ENCODE measurements around the gene WIPF1.

The WIPF1 gene

GRCh38 chr2:174593574-174594203 lies 3.9 kb downstream of the WIPF1 start:
- DNase-seq, result peak in 1 of 2 experiments; percentile 31

GRCh38 chr2:174593041-174593440 lies 4.6 kb downstream of the WIPF1 start:
- DNase-seq, result no peak

GRCh38 chr2:174591740-174592139 lies 5.9 kb downstream of the WIPF1 start:
- no peak for DNase-seq

GRCh38 chr2:174590928-174591648 lies 6.5 kb downstream of the WIPF1 start:
- no peak for DNase-seq

GRCh38 chr2:174590346-174590745 lies 7.3 kb downstream of the WIPF1 start:
- no peak for DNase-seq

GRCh38 chr2:174589334-174589733 lies 8.3 kb downstream of the WIPF1 start:
- no peak for DNase-seq

- DNase-seq, result no peak
Observed at GRCh38 chr2:174588463-174588862, 9.1 kb downstream of the WIPF1 start.

GRCh38 chr2:174587579-174587978 lies 10.0 kb downstream of the WIPF1 start:
- no peak for DNase-seq

GRCh38 chr2:174586418-174587295 lies 10.9 kb downstream of the WIPF1 start:
- no peak for DNase-seq

- no peak for DNase-seq
Observed at GRCh38 chr2:174585657-174586252, 11.8 kb downstream of the WIPF1 start.

- DNase-seq, result peak; percentile 31 to 71
Observed at GRCh38 chr2:174585146-174585545, 12.5 kb downstream of the WIPF1 start.

- DNase-seq, result no peak
Observed at GRCh38 chr2:174581491-174581890, 16.1 kb downstream of the WIPF1 start.

GRCh38 chr2:174580951-174581350 lies 16.7 kb downstream of the WIPF1 start:
- no peak for DNase-seq

GRCh38 chr2:174577967-174578589 lies 19.5 kb downstream of the WIPF1 start:
- DNase-seq, result no peak

- DNase-seq, result no peak
Observed at GRCh38 chr2:174575124-174575776, 22.4 kb downstream of the WIPF1 start.

GRCh38 chr2:174574657-174575056 lies 22.9 kb downstream of the WIPF1 start:
- no peak for DNase-seq

- no peak for DNase-seq
Observed at GRCh38 chr2:174573621-174574081, 24.0 kb downstream of the WIPF1 start.

- DNase-seq, result no peak
Observed at GRCh38 chr2:174572556-174572955, 25.0 kb downstream of the WIPF1 start.

- DNase-seq, result no peak
Observed at GRCh38 chr2:174571669-174572323, 25.8 kb downstream of the WIPF1 start.

- no peak for DNase-seq
Observed at GRCh38 chr2:174570318-174570958, 27.2 kb downstream of the WIPF1 start.

GRCh38 chr2:174569678-174570077 lies 27.9 kb downstream of the WIPF1 start:
- no peak for DNase-seq
